Peyer's patch (tissue), 4 donors: Measurements from ENCODE around the gene STK10.

Source experiments
- CTCF ChIP-seq, 6 experiments: fragments of 450-650 bp in 4 of 6; fragments of 200-600 bp in 2 of 6; sonication (generic) in 1 of 6; IDR thresholded peaks; one replicate each; pipeline ENCODE4 v1.5.1; 2017 to 2019; ENCODE audit warnings: antibody characterized with exemption in 6 of 6, mild to moderate bottlenecking in 3 of 6, moderate library complexity in 1 of 6
- POLR2A ChIP-seq, 2 donors: fragments of 450-650 bp; IDR thresholded peaks; one replicate each; pipeline ENCODE4 v1.5.1; 2017; ENCODE audit warnings: antibody characterized with exemption in 2 of 2, mild to moderate bottlenecking in 2 of 2, moderate library complexity in 2 of 2

GRCh38 chr5:172172912-172173563, 15.0 kb downstream of the STK10 start:
- TF ChIP-seq CTCF (IDR thresholded peaks at IDR 0.05), result no peak
- no peak for TF ChIP-seq POLR2A (IDR thresholded peaks at IDR 0.05)
